ENCODE results near the gene CC2D1A.
"Not testable (repeated sequence)": the region's sequence is repeated elsewhere in the genome, so short reads cannot be mapped to it uniquely, and the experiment has no call there.

CC2D1A gene

GRCh38 chr19:13913352-13913751, 7.4 kb downstream of the CC2D1A start:
- DNase-seq, result no peak

GRCh38 chr19:13914777-13915176, 8.8 kb downstream of the CC2D1A start:
- no peak for DNase-seq

- DNase-seq, result no peak
Observed at GRCh38 chr19:13917888-13918406, 11.9 kb downstream of the CC2D1A start.

- DNase-seq, result no peak
Observed at GRCh38 chr19:13918726-13919411, 12.9 kb downstream of the CC2D1A start.

DNA sequence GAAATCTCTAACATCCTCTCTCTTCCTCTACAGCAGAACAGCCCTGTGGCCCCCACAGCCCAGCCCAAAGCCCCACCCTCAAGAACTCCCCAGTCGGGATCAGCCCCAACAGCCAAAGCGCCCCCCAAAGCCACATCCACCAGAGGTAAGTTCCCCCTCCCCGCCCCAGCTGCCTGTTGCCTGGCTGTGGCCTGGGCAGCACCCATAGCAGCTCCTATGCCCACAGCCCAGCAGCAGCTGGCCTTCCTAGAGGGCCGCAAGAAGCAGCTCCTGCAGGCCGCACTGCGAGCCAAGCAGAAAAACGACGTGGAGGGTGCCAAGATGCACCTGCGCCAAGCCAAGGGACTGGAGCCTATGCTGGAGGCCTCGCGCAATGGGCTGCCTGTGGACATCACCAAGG, 14.5 kb downstream of the CC2D1A start:
- no peak for DNase-seq

GRCh38 chr19:13920940-13921747, 15.1 kb downstream of the CC2D1A start:
- DNase-seq, result no peak

DNA sequence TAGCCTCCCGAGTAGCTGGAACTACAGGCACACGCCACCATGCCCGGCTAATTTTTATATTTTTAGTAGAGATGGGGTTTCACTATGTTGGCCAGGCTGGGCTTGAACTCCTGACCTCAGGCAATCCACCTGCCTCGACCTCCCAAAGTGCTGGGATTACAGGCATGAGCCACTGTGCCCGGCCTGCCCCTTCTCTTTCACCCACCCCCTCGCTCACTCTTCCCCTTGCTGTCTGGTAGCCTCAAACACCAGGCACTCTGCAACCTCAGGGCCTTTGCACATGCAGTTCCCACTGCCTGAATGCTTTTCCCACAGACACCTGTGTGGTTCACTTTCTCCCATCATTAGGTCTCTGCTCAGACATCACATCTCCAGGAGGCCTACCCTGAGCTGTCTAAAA, 16.1 kb downstream of the CC2D1A start:
- not testable (repeated sequence) for DNase-seq

DNA sequence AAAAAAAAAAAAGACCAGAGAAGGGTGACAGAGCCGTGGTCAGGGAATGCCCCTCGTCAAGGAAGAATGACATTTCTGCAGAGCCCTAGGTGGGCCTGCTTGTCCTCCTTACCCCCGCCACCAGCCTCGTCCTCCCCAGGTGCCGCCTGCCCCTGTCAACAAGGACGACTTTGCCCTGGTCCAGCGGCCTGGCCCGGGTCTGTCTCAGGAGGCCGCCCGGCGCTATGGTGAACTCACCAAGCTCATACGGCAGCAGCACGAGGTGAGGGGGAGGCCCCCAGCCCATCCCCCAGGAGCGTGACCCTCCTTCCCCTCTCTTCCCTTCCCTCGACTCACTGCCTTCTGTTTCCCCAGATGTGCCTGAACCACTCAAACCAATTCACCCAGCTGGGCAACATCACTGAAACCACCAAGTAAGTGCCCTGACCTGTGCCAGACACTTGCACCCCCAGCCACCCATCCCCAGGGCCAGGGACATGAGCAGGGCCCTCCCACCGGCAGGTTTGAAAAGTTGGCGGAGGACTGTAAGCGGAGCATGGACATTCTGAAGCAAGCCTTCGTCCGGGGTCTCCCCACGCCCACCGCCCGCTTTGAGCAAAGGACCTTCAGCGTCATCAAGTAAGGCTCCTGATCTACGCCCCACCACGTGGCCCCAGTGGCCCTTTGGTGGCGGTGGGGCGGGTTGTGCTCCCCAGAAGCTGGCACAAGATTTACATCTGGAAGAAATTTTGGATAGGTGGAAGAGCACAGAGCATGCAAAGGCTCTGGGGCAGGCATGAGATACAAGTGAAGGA, 17.4 kb downstream of the CC2D1A start:
- no peak for DNase-seq

DNA sequence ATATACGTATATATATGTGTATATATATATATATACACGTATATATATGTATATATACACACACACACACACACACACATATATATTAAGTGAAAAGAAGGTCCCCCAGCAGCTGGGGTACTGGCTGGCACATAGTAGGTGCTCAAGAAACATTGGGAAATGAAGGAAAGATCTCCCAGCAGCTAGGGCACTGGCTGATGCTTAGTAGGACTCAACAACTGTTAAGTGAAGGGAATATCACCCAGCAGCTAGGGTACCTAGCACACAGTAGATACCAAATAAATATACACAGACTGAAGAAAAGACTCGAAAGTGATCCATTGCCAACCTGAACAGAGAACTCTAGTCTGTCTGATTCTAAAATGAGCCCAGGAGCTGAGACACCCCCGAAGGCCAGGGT, 20.0 kb downstream of the CC2D1A start:
- no peak for DNase-seq

- no peak for DNase-seq
Observed at GRCh38 chr19:13926715-13927114, 20.7 kb downstream of the CC2D1A start.

GRCh38 chr19:13929340-13929739, 23.3 kb downstream of the CC2D1A start:
- DNase-seq, result no peak

- no peak for DNase-seq
Observed at GRCh38 chr19:13929956-13930355, 24.0 kb downstream of the CC2D1A start.

GRCh38 chr19:13930402-13930801, 24.4 kb downstream of the CC2D1A start:
- no peak for DNase-seq

DNA sequence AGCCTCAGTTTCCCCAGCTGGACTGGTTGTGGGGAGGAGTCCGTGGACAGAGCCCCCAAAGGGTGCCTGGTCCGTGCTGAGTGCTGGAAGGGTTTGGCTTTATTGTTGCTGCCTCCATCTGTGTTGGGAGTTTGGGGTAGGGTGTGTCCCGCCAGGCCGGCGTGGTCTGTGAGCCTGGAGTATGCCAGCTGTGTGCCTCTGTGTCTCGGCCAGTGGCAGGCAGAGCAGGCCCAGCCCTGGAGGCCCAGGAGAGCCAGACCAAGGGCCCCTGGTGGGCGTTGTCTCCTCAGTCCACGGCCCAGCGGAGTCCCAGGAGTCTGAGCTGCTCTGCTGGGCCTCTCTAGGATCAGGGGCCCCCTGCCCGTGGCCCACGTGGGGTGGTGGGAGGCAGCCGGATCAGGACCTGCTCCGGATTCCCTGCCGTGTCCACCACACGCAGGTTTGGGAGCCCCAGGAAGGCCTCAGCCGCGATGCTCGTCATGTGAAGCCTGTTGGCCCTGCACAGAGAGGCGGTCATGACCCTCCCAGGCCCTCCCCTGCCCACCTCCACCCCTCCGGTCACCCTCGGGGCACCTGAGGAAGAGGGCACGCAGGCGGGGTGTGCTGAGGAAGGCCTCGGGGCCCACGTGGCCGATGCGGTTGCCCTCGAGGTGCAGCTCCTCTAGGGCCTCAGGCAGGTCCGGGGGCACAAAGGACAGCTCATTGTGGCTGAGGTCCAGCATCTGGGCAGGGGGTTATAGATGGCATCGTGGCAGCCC, 25.6 kb downstream of the CC2D1A start:
- no peak for DNase-seq

- DNase-seq, result no peak
Observed at GRCh38 chr19:13932149-13932637, 26.2 kb downstream of the CC2D1A start.

- no peak for DNase-seq
Observed at GRCh38 chr19:13932911-13933393, 27.0 kb downstream of the CC2D1A start.

DNA sequence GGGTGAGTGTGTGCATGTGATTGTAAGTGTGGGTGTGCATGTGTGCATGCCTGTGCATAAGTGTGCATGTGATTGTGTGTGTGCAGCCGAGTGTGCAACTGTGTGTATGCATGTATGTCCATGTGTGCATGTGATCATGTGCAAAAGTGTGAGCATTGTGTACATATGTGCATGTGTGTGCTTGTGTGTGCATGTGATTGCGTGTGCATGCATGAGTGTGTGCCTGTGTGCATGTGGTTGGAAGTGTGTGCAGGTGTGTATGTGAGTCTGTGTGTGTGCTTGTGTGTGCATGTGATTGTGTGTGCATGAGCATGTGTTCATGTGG, 28.7 kb downstream of the CC2D1A start:
- no peak for DNase-seq

- DNase-seq, result no peak
Observed at GRCh38 chr19:13935765-13936510, 29.9 kb downstream of the CC2D1A start.

- no peak for DNase-seq
Observed at GRCh38 chr19:13937479-13938300, 31.7 kb downstream of the CC2D1A start.

- no peak for DNase-seq
Observed at GRCh38 chr19:13938301-13939064, 32.5 kb downstream of the CC2D1A start, which contains the start of gene PODNL1. Gene PODNL1, minus strand, starts transcription at chr19:13938417. Its CDS starts 236 bp downstream, at chr19:13938181.

Measured in stimulated activated naive CD4-positive, alpha-beta T cell treated with Interleukin-2 at 50 U/mL for 16 hours (primary cell).